ENCODE data around the gene SLC35E2B.
A peak's percentile ranks its signal among the peaks of the same experiment; 100 is the strongest.
"Not testable (repeated sequence)": the region's sequence is repeated elsewhere in the genome, so short reads cannot be mapped to it uniquely, and the experiment has no call there.

Gene SLC35E2B

DNA sequence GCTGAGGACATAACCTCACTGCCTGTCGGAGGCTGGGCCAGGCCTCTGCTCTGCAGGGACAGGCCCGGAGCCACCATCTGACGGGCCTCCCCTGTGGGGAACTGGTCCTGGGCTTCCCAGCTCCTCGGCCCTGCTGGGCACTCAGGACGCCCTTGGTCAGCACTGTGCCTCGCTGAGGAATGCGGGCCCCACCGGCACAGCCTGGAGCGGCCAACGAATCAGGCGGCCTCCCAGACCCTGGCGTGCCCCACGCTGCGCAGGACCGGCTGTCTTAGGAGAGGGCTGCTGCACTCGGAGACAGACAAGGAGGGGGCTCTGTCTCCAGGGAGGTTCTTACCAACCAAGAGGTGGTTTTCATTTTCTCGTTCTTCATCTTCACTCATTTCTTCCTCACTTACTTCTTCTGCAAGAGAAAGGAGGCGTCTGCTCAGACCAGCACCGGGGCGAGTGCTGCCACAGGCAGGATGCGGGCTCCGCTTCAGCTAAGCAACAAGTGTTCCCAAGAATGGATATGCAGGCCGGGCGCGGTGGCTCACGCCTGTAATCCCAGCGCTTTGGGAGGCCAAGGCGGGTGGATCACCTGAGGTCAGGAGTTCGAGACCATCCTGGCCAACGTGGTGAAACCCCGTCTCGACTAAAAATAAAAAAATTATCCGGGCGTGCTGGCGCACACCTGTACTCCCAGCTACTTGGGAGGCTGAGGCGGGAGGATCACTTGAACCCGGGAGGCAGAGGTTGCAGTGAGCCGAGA, 51.7 kb downstream of the SLC35E2B start:
- not testable (repeated sequence) for H3K27me3 Mint-ChIP-seq (ENCODE audit: low read depth, poor library complexity); H3K4me3 Mint-ChIP-seq; H3K4me1 Mint-ChIP-seq; DNase-seq; H3K27ac Mint-ChIP-seq; H3K9me3 Mint-ChIP-seq
- peaks cover 10% of the 10 kb centered on the region for H3K36me3 Mint-ChIP-seq (ENCODE audit: low read depth)

DNA sequence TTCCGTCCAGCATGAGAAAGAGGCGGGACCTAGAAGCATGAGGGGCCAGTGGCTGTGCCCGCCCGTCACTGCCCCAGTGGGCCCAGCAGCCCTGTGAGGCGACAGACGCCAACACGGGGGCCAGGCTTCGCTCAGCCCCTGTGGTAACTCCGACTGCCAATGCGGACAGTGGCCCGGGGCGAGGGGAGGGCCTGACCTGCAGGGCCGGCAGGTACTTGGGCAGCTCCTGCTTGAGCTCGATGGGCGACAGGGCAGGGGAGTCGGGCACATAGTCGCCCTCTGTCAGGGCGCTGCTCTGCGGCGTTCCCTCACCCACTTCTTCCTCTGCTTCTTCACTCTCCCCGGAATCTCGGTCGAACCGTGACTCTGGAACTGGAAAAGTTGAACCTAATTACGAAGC, 52.5 kb downstream of the SLC35E2B start:
- H3K27ac Mint-ChIP-seq = not testable (repeated sequence)

DNA sequence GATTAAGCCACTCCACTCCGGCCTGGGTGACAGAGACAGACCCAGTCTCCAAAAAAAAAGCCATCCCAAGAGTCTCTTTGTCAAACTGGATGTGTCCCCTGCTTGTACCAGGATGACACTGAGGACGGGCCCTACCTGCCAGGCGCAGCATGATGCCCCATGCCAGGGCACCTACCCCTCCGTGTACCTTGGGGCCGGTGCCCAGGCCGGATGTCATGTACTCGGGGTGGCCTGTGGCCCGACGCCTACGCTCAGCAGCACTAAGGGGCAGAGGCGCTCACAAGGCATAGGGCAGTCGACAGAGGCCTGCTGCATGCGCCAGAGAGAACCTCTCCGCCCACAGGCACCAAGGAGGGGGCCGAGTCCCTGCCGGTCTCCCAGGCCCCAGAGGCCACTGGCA, 53.2 kb downstream of the SLC35E2B start:
- not testable (repeated sequence) for H3K4me3 Mint-ChIP-seq; H3K36me3 Mint-ChIP-seq (ENCODE audit: low read depth); H3K4me1 Mint-ChIP-seq; DNase-seq; H3K9me3 Mint-ChIP-seq; H3K27ac Mint-ChIP-seq; H3K27me3 Mint-ChIP-seq (ENCODE audit: low read depth, poor library complexity)

More for the DNA sequence above, 52.5 kb downstream of the SLC35E2B start:
- not testable (repeated sequence) for H3K4me3 Mint-ChIP-seq; DNase-seq; H3K27me3 Mint-ChIP-seq (ENCODE audit: low read depth, poor library complexity); H3K36me3 Mint-ChIP-seq (ENCODE audit: low read depth); H3K4me1 Mint-ChIP-seq; H3K9me3 Mint-ChIP-seq

DNA sequence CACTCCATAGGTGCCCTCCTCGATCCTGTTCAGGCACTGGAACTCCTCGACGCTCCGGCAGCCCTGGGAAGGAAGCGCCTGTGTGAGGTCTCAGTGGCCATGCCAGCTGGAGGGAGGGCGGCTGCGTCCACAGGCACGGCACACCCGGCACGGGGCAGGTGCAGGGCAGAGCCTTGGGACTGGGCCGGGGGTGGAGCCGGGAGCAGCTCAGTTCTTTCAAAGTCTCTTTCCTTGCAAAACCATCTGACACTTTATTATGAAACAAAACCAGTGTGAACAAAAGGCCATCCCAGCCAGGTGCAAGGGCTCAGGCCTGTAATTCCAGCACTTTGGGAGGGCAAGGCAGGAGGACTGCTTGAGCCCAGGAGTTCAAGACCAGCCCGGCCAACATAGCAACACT, 54.1 kb downstream of the SLC35E2B start:
- not testable (repeated sequence) for H3K27me3 Mint-ChIP-seq (ENCODE audit: low read depth, poor library complexity)

DNA sequence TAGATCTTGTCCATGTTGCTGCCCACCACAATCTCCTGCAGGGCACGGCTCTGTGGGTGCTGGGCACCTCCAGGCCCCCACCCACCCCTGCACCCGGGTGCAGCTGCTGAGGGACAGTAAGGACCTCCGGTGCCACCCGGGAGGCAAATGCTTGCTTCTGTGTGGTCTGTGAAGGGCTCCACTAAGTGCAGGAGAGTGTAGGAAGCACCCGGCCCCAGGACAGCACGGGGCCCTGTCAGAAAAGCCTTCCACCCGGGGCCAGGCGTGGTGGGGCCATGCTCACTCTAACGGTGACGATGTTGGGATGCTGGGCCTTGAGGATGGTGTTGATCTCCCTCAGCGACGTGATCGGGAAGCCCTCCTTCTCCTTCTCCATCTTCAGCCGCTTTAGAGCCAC, 55.1 kb downstream of the SLC35E2B start:
- H3K36me3 Mint-ChIP-seq (ENCODE audit: low read depth); H3K27me3 Mint-ChIP-seq (ENCODE audit: low read depth, poor library complexity); H3K27ac Mint-ChIP-seq; H3K9me3 Mint-ChIP-seq; DNase-seq; H3K4me3 Mint-ChIP-seq; H3K4me1 Mint-ChIP-seq: not testable (repeated sequence)

More for the DNA sequence above, 54.1 kb downstream of the SLC35E2B start:
- not testable (repeated sequence) for DNase-seq; H3K36me3 Mint-ChIP-seq (ENCODE audit: low read depth); H3K4me1 Mint-ChIP-seq; H3K4me3 Mint-ChIP-seq; H3K9me3 Mint-ChIP-seq; H3K27ac Mint-ChIP-seq

DNA sequence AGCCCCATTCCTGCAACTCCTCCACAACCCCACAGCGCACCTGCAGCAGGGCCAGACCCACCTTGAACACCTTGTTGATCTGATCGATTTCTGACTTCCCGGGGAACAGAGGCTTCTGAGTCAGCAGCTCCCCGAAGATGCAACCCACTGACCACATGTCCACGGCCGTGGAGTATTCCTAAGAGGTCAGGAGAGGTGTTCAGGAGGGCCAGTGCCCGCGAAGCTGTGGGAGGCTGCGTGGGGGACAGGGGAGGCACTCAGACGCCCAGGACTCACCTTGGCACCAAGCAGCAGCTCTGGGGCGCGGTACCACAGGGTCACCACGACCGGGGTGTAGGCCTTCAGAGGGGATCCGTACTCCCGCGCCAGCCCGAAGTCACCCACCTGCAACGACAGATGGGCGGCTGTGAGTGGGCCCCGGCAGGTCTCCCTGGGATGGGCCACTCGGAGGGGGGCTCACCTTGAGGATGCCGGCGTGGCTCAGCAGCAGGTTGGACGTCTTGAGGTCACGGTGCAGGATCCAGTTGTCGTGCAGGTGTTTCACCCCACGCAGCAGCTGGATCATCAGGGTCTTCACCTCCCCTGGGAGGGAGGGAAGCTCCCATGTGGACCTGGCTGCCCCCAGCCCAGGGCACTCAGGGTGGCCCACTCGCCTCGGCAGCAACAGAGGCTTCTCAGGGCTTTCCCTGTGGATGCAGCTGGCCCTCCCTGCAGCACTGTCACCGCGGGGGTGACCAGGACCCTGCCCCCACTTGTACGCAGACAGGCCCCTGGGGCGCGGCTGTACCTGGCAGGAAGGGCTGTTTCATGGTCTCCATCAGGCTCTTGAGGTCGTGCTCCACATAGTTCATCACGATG, 55.7 kb downstream of the SLC35E2B start:
- H3K4me3 Mint-ChIP-seq = not testable (repeated sequence)

DNA sequence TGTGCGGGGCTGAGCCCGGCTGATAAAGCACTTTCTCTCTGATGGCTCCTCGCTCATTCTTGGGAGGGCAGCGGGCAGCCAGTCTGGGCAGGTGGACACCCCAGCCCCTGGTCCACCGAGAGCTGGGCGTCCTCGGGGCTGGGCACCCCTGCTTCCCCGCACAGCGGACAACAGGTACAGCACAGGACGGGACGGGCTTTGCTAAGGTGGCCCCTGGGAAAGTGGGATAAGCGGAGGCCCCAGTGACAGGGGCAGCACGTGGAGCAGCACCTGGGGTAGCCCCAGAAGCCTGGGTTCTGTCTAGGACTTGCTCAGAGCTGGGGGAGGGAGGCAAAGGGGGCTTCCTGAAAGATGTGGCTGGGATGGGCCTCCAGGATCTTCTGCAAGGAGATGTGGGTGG, 58.0 kb downstream of the SLC35E2B start:
- H3K9me3 Mint-ChIP-seq; H3K27ac Mint-ChIP-seq; DNase-seq; H3K36me3 Mint-ChIP-seq (ENCODE audit: low read depth); H3K4me1 Mint-ChIP-seq; H3K4me3 Mint-ChIP-seq: not testable (repeated sequence)
- H3K27me3 Mint-ChIP-seq (ENCODE audit: low read depth, poor library complexity) = peaks cover 13% of the 10 kb centered on the region

More for the DNA sequence above, 55.7 kb downstream of the SLC35E2B start:
- H3K4me1 Mint-ChIP-seq; H3K27ac Mint-ChIP-seq; DNase-seq; H3K9me3 Mint-ChIP-seq; H3K27me3 Mint-ChIP-seq (ENCODE audit: low read depth, poor library complexity); H3K36me3 Mint-ChIP-seq (ENCODE audit: low read depth): not testable (repeated sequence)

DNA sequence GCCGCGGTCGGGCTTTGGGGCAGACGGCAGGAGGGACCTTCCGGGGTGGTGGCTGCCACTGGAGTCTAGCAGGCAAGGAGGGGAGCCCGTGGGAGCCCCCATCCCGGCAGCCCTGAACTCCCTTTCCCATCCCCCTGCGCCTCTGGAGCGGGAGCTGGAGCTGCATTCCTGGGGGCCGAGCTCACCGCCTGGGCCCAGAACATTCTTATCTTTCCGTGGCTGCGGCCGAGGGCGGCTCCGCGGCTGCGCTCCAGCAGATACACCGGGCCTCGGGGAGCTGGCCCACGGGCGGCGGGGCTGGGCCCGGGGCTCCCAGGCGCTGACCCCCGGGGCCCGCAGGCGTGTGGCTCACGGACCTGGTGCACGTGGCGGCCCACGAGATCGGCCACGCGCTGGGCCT, 59.2 kb downstream of the SLC35E2B start:
- H3K4me3 Mint-ChIP-seq = not testable (repeated sequence)
- peaks cover 15% of the 10 kb centered on the region for H3K27me3 Mint-ChIP-seq (ENCODE audit: low read depth, poor library complexity)

DNA sequence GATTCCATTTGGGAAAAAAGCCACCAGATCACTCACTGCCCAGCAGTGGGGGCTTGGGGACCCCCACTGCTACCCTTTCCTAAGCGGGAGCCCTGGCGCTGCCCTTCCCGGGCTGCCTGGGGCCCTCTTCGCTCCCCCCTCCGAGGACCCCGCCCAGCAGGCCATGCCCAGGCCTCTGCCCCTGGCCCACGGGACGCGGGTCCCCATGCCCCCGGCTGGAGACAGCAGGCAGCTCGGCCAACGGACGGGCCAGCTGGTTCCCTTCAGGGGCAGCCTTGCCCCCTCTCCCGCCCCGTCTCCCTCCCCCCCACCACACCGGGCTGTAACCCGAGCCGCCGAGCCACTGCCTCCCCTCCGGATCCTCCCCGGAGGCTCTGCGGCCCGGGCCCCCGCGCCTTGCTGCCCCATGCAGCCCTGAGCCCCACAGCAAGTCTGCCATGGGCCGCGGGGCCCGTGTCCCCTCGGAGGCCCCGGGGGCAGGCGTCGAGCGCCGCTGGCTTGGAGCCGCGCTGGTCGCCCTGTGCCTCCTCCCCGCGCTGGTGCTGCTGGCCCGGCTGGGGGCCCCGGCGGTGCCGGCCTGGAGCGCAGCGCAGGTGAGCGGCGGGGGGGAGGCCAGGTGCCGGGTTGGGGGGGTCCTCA, 60.7 kb downstream of the SLC35E2B start, which contains the start of gene MMP23B:
Gene MMP23B (plus strand): TSS at position 392 of the 639 bp plus-strand sequence. CDS start 46 bp downstream, at position 438.
- Mint-ChIP-seq H3K36me3 (ENCODE audit: low read depth) (no peaks in the 10 kb centered on the region), H3K4me1 (no peaks in the 10 kb centered on the region), H3K27me3 (ENCODE audit: low read depth, poor library complexity) (peaks cover 19% of the 10 kb centered on the region), H3K27ac (no peak within 1 kb of the TSS), H3K9me3 (no peaks in the 10 kb centered on the region), H3K4me3 (peak within 1 kb of the TSS; percentile 56)
- TF ChIP-seq, protein P1, sequence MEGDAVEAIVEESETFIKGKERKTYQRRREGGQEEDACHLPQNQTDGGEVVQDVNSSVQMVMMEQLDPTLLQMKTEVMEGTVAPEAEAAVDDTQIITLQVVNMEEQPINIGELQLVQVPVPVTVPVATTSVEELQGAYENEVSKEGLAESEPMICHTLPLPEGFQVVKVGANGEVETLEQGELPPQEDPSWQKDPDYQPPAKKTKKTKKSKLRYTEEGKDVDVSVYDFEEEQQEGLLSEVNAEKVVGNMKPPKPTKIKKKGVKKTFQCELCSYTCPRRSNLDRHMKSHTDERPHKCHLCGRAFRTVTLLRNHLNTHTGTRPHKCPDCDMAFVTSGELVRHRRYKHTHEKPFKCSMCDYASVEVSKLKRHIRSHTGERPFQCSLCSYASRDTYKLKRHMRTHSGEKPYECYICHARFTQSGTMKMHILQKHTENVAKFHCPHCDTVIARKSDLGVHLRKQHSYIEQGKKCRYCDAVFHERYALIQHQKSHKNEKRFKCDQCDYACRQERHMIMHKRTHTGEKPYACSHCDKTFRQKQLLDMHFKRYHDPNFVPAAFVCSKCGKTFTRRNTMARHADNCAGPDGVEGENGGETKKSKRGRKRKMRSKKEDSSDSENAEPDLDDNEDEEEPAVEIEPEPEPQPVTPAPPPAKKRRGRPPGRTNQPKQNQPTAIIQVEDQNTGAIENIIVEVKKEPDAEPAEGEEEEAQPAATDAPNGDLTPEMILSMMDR (IDR thresholded peaks at IDR 0.05) = no peak
- DNase-seq = peak; percentile 67

More for the DNA sequence above, 59.2 kb downstream of the SLC35E2B start:
- not testable (repeated sequence) for H3K27ac Mint-ChIP-seq; H3K4me1 Mint-ChIP-seq; DNase-seq; H3K9me3 Mint-ChIP-seq; H3K36me3 Mint-ChIP-seq (ENCODE audit: low read depth)

Measured in nephron progenitor cell (in vitro differentiated cells).